Osteoblast (primary cell): ENCODE measurements around the gene KLHL41. TPM values are rescaled to one million over a fixed set of nuclear protein-coding genes. Genes with fewer than 3 reads are reported as not detected.

Source experiments
- DNase-seq: peaks from one replicate; pipeline ENCODE4 v3.0.0; 2011; ENCODE audit warnings: low spot score, mixed read lengths; ENCODE audit not compliant: insufficient read length; ENCODE audit errors: missing footprints
- H2AFZ ChIP-seq: 2 replicates; pipeline ENCODE4 v1.6.0; 2011; ENCODE audit warnings: mild to moderate bottlenecking, low read length
- H3K27ac ChIP-seq: 2 replicates; pipeline ENCODE4 v1.5.1; 2011; ENCODE audit warnings: mild to moderate bottlenecking, low read depth, low read length, moderate library complexity
- H3K27me3 ChIP-seq: 2 replicates; pipeline ENCODE4 v1.6.0; 2012; ENCODE audit warnings: mild to moderate bottlenecking, control low read depth, inconsistent platforms, low read length, moderate library complexity; ENCODE audit not compliant: insufficient read depth
- H3K36me3 ChIP-seq: 2 replicates; pipeline ENCODE4 v1.5.1; 2011; ENCODE audit warnings: mild to moderate bottlenecking, low read length, control low read depth, moderate library complexity; ENCODE audit not compliant: insufficient read depth
- H3K4me1 ChIP-seq: 2 replicates; pipeline ENCODE4 v1.5.1; 2011; ENCODE audit warnings: mild to moderate bottlenecking, low read length, control low read depth, moderate library complexity; ENCODE audit not compliant: insufficient read depth
- H3K4me2 ChIP-seq: 2 replicates; pipeline ENCODE4 v1.6.0; 2011; ENCODE audit warnings: mild to moderate bottlenecking, low read length; ENCODE audit not compliant: insufficient read depth
- H3K4me3 ChIP-seq: fragments of 200-600 bp; sonication (generic); 3 replicates; pipeline ENCODE4 v1.5.1; 2012; ENCODE audit warnings: mild to moderate bottlenecking, low read length, inconsistent platforms; ENCODE audit not compliant: insufficient read depth
- H3K79me2 ChIP-seq: 2 replicates; pipeline ENCODE4 v1.6.0; 2012; ENCODE audit warnings: mild to moderate bottlenecking, low read length, control low read depth, inconsistent platforms; ENCODE audit not compliant: insufficient read depth
- H3K9me3 ChIP-seq: 2 replicates; pipeline ENCODE4 v1.5.1; 2011; ENCODE audit warnings: low read depth, low read length, control low read depth
- H4K20me1 ChIP-seq: 2 replicates; pipeline ENCODE4 v1.6.0; 2012; ENCODE audit warnings: mild to moderate bottlenecking, low read length, control low read depth; ENCODE audit not compliant: insufficient read depth
- CTCF ChIP-seq: IDR thresholded peaks from 2 replicates; pipeline ENCODE4 v1.5.1; 2011; ENCODE audit warnings: mild to moderate bottlenecking, low read depth, low read length, moderate library complexity; ENCODE audit errors: extremely low read depth
- total RNA-seq: library from RNA; depleted of rRNA; stranded (reverse); fragments of >200 nt; gene quantifications from 2 replicates; pipeline ENCODE4 v1.2.3, GENCODE V29; 2012

KLHL41 gene
- total RNA-seq, 1 donor: 1.1 TPM

DNA sequence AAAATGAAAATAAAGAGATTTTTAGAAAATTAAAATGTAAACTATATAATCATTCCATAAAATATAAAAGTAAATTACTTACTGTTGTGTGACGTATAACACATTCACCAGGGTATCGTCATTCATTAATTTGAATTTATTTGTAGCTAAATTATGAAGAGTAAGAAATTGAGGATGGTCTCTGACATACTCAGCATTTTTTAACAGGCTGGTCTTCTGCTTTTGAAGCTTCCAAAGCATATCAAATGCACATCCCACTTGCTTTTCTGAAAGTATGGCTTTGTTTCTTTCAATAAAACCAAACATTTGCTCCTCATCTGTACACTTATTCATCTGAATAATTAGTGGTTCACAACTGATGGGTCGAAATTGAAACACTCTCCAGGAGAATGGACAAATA lies 62.1 kb downstream of the KLHL41 start:
- H3K9me3 ChIP-seq: no peaks in the 10 kb centered on the region
- H3K79me2 ChIP-seq: peaks cover 22% of the 10 kb centered on the region
- peaks cover 7% of the 10 kb centered on the region for H3K4me1 ChIP-seq
- no peak overlapping the region for H3K27ac ChIP-seq
- H3K4me3 ChIP-seq: no peak overlapping the region
- H3K36me3 ChIP-seq: no peaks in the 10 kb centered on the region
- H3K27me3 ChIP-seq: no peaks in the 10 kb centered on the region
- H4K20me1 ChIP-seq: no peaks in the 10 kb centered on the region
- no peak overlapping the region for H2AFZ ChIP-seq
- H3K4me2 ChIP-seq: no peak overlapping the region
- no peak for DNase-seq
- TF ChIP-seq CTCF: no peak

GRCh38 chr2:169572189-169572588 lies 62.7 kb downstream of the KLHL41 start:
- Histone ChIP-seq H3K36me3 (no peaks in the 10 kb centered on the region), H3K9me3 (no peaks in the 10 kb centered on the region), H3K4me3 (no peak overlapping the region), H3K27ac (no peak overlapping the region), H3K79me2 (peaks cover 22% of the 10 kb centered on the region), H2AFZ (no peak overlapping the region), H3K4me2 (no peak overlapping the region), H4K20me1 (no peaks in the 10 kb centered on the region), H3K4me1 (peaks cover 7% of the 10 kb centered on the region), H3K27me3 (no peaks in the 10 kb centered on the region)
- no peak for DNase-seq
- TF ChIP-seq CTCF: no peak

DNA sequence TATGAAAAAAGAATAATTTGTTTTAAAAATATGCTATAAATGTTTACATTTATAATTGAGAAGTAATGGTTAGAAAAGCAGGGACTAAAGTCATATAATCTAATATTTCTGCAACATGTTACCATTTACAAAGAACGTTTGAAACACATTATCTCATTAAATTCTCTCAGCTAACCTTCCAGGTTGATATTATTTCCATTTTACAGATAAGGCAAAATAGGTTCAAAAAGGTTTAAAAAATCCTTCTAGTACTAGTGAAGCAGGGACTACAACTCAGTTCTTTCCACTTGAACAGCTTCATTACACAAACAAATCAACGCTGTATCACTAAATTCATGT lies 63.3 kb downstream of the KLHL41 start:
- Histone ChIP-seq H2AFZ (peak overlapping the region; percentile 91), H3K4me1 (peaks cover 7% of the 10 kb centered on the region), H4K20me1 (no peaks in the 10 kb centered on the region), H3K27ac (peak overlapping the region; percentile 58), H3K9me3 (no peaks in the 10 kb centered on the region), H3K27me3 (no peaks in the 10 kb centered on the region), H3K79me2 (peaks cover 22% of the 10 kb centered on the region), H3K4me3 (peak overlapping the region; percentile 79), H3K36me3 (no peaks in the 10 kb centered on the region), H3K4me2 (peak overlapping the region; percentile 93)
- TF ChIP-seq CTCF: no peak
- DNase-seq: no peak

DNA sequence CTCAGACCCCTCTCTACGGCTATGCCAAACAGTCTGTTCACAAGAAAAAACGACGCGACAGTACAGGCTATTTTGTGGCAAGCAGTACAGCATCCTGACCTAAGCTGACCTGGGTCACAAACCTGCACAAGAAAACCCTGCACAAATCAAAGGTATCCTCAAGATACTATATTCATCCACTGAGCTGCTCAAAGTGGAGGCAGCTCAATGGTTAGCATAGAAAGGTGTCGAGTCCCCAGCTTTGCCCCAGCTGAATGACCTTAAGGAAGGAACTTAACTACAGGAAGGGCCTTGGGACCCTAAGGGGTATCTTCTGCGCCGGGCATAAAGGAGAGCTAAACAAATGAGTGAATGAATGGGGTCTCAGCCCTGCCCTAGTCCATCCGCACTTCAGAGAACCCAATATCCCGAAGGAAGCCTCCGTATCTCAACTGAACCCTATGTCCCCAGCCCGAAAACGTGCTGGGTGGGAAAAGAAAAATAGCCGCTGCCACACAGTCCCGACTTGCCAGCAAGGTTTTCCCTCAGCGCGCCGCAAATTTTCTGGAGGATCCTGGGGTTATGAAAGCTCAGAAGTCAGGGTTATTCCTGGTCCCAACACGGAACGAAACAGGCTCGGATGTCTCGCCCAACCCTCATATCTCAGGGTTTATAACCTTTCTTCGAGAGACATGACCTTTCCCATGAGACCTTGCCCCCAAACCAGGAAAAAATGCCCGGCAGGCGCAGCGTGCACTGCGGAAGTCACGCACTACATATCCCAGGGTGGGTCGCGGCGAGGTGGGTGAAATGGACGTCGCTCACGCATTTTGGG lies 63.9 kb downstream of the KLHL41 start, which contains the start of gene FASTKD1:
TSS of gene FASTKD1 (minus strand) at position 706 of the 814 bp plus-strand sequence. CDS start 1,836 bp downstream, outside the sequence.
- DNase-seq: peak; percentile 99
- no peaks in the 10 kb centered on the region for H3K27me3 ChIP-seq
- no peak for TF ChIP-seq CTCF

More for the DNA sequence above, 63.9 kb downstream of the KLHL41 start, which contains the start of gene FASTKD1:
- peak within 1 kb of the TSS; percentile 93 for H3K4me2 ChIP-seq
- H3K36me3 ChIP-seq: no peaks in the 10 kb centered on the region
- H2AFZ ChIP-seq: peak within 1 kb of the TSS; percentile 91
- peaks cover 22% of the 10 kb centered on the region for H3K79me2 ChIP-seq
- H3K4me1 ChIP-seq: peaks cover 7% of the 10 kb centered on the region
- peak within 1 kb of the TSS; percentile 79 for H3K4me3 ChIP-seq
- no peaks in the 10 kb centered on the region for H4K20me1 ChIP-seq
- H3K9me3 ChIP-seq: no peaks in the 10 kb centered on the region
- H3K27ac ChIP-seq: peak within 1 kb of the TSS; percentile 58
